HG03457 (cell line): ENCODE results near the gene RNF130.

Experiments used
- ATAC-seq: cut with Tn5 transposase; IDR thresholded peaks from one replicate; pipeline ENCODE4 v1.9.1; 2021; ENCODE audit warnings: moderate number of reproducible peaks; ENCODE audit not compliant: unreplicated experiment

RNF130 gene

DNA sequence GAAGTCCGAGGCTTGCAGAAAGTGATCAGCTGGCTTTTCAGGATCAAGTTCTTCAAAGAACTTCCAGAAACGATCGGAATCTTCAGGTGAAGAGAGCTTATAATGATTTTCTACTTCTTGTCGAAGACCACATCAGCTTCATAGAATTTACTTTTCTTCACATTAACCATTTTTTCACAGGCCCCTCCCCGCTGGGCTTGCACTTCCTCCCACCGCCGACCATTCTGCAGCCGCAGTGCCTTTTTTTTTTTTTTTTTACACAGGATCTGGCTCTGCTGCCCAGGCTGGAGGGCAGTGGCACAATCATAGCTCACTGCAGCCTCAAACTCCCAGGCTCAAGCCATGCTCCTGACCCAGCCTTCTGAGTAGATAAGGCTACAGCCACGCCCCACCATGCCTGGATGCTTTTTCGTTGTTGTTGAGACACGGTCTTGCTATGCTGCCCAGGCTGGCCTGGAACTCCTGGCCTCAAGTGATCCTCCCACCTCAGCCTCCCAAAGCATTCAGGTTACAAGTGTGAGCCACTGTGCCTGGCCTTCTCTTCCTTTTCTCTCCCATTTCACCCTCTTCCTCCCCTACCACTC is 15.3 kb upstream of the RNF130 start:
- no peak for ATAC-seq

DNA sequence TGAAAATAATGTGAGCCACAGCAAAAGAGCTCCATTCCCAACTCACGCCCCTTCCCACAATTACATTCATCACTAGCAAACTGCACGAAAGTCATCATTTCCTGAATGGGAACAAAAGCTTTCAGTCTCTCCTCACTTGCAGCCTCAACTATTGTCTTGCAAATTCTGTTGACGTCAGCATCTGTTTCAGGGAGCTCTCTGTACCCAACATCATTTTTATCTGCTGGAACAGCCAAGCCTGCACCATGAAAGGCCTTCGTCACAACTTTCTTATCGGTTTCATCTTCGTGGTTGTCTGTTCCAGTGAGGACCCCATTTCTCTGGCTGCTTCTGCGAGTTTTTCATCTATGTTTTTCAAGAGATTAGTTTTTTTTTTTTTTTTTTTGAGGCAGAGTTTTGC is 14.3 kb upstream of the RNF130 start:
- ATAC-seq: no peak

DNA sequence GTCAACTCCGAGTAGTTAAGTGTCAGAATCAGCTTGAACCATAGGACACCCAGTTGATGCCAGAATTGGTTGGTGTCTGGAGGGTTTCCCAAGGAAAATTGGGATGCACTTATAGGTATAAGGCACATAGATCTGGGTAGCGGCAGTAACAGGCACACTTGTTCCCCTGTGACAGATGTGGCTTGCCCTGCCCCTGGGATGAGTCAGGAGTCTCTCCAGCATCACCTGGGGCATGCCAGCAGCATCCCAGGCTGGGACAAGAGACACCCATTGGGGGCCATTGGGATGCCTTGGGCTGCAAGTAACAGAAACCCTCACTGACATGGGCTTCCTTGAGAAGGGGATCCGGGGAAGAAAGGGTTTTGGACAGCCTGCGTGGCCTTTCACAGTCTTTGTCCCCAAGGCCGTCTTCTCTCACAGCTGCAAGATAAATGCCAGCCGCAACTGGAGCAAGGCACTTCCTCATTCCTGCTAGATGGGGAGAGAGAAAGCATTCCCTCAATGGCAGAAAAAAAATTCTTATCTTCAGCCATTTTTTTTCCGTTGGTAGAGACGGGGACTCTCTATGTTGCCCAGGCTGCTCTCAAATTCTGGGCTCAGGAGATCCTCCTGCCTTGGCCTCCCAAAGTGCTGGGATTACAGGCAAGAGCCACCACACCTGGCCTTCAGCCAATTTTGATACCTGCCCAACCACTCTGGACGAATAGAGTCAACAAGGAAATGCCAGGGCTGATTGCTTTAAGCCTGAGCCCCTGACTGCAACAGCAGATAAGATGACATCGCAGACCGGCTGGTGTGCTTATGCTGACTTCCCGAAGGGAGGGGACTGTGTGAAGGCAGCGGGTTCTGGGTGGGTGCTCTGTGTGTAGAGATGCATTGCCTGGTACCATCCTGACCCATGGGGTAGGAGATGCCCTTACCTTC is 13.3 kb upstream of the RNF130 start:
- ATAC-seq: no peak

DNA sequence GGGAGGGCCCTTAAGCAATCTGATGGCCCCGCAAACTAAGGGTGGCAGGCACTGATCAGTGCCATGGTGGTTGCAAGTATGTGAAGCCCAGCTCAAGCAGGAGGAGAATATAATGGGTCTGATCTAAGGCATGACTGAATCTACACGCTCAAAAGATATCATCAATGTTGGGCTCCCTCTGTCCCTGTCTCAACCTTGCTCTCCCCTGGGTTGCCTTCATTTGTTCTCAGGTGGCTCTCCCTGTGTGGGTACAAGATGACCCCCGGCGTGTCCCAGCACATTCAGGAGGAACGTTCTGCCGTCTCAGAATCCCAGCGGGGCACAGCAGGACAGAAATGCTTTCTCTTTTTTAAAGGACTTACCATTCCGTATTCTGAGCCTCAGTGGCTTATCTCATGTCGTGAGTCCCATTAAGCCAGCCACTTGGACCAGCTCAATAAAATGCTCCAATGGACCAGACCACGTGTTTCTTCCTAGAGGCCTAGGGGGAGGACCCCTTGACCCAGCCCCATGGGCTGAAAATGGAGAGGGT is 12.0 kb upstream of the RNF130 start:
- ATAC-seq: no peak

DNA sequence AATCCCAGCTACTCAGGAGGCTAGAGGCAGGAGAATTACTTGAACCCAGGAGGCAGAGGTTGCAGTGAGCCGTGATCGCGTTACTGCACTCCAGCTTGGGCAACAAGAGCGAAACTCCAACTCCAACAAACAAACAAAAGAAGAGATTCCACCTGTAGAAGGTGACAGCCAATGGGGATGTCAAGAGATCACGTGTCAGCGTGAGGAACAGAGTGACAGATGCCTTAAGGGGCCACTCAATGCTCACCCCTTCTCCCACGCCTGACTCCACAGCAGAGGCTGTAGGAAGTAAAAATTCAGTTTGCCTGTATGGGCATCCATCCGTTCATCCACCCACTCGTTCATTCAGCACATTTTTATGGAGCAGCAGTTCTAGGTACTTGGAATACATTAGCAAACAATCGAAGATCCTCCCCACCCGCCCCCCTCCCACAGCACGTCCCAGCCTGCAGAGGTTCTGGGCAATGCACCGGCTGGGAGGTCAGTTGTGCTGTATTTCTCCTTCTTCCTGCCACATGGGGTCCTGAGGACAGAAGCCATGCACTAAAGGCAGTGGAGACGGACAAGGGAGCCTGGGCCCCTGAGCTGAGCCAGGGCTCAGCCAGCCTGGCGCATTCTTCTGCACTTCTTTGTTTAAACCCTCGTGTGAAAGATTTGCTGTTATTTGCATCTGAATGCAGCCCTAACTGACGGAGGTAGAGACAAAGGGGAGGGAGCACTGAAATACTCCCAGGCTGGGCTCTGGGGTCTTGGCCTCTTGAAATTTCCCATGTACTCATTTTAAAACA is 11.3 kb upstream of the RNF130 start:
- ATAC-seq: no peak

DNA sequence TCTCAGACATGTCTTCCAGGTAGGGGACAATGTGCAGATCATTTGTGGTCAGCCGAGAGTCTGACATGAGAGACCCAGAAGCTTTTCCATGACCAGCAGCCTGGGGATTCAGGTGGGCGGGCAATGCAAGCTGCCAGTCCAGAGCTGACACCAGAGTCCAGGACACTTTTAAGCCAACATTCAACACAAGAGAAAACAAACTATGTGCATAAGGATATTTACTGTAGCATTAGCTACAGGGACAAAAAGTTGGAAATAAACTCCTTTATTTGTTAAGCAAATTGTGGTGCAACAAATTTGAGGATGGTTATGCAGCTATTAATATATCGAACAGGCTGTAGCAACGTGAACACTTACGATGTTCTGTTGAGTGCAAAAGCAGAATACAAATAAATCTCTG is 9.9 kb upstream of the RNF130 start:
- ATAC-seq: no peak

DNA sequence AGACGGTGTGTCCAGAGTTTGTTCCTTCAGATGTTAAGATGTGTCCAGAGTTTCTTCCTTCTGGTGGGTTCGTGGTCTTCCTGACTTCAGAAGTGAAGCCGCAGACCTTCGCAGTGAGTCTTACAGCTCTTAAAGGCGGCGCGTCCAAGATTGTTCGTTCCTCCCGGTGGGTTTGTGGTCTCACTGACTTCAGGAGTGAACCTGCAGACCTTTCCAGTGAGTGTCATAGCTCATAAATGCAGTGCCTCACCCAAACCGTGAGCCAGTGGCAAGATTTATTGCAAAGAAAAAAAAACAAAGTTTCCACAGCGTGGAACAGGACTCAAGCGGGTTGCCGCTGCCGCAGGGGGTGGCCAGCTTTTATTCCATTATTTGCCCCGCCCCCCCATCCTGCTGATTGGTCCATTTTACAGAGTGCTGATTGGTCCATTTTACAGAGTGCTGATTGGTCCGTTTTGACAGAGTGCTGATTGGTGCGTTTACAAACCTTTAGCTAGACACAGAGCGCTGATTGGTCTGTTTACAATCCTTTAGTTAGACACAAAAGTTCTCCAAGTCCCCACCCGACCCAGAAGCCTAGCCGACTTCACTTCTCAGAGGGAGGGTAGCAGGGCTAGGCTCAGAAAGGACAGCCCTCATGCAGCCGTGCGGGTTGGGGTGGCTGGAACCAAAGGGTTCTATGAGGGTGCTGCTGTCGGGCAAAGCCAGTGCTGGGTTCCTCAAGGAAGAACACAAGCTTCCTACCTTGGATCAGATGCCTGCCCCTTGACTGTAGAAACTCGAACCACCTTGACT is 9.1 kb upstream of the RNF130 start:
- ATAC-seq: no peak

DNA sequence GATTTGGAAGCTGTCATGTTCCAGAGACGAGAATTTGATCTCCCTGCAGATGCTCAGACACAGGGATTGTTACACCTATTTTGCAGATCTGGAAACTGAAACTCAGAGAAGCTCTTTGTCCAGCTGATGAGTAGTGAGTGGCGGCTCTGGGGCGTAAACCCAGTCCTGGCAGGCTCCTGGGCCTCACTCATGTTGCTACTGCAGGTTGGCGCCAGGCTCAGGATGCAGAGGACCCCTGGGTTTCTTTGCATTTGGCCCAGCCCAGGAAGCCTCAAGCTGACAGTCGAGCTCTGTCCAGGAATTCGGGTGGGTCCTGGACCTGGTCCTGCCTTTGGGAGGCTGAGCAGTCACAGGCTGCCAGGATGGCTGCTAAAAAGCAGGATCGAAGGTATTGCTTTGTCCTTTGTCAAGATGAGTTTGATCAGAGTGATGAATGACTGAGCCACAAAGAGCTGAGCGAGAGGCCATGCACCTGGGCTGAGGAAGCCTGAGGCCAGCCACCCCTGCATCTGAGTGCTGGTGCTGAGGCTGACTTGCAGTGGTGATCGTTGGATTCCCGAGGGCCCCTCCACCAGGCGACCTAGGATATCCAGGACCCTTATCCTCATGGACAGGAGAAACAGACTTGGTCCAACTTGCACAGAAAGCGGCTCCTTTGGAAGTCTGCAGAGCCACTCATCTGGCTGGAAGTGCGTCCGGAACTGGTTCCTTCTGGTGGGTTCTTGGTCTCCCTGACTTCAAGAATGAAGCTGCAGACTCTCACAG is 8.3 kb upstream of the RNF130 start:
- no peak for ATAC-seq

DNA sequence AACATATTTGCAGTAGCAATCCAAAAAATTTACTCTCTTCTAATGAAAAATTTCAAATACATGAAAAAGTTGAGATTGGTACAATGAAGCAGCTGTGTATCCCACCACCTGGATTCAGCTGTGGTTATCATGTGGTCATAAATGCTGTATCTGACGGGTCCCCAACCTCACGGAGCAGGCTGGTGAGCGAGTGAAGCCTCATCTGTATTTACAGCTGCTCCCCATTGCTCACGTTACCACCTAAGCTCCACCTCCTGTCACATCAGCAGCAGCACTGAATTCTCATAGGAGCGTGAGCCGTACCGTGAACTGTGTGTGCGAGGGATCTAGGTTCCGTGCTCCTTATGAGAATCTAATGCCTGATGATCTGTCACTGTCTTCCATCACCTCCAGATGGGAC is 6.8 kb upstream of the RNF130 start:
- no peak for ATAC-seq

DNA sequence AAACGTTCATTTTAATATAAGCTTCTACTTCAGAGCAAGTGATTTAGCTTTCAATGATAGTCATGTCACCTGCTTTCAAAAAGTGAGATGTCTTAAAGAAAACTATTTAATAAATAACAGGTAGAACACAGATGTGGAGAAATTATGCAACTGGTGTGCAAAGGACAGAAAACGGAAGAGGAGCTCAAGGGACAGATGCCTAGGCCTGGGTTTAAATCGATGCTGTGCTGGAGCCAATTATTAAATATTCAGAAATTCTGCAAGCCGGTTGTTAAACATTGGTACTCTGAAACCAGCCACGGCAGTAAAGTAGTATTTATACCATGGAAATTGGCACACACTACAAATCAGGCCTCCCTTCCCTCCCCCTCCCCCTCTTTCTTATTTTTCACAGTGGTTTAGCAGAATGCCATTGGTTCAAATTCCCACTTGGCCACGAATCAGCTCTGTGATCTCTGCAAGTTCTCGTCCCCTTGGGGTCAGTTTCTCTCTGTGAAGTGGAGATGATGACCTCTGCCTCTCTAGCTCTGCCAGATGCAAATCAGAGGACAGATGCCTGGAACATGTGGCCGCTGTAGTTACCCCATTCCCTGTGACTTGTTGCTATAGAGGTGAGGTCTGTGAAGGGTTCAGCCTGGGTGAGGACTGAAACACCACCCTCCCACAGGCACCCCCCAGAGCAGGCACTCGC is 6.2 kb upstream of the RNF130 start:
- no peak for ATAC-seq

DNA sequence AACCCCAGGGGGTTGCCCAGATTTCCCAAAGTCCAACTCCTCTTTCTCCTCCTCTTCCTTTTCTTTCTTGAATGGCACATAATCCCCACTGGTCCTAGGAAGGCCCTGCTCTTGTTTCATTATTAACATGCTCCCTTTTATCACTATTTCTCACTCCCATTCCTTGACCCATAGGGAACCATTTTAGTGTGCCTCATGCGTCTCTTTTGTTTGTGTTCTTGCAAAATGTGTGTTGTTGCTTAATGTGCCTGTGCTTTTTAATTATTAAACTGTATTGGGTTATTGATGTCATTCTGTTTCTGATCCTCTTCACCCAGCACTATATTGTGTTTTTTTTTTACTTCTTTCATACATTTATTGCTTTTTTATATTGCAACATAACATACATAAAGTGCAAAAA is 4.1 kb upstream of the RNF130 start:
- ATAC-seq: no peak

DNA sequence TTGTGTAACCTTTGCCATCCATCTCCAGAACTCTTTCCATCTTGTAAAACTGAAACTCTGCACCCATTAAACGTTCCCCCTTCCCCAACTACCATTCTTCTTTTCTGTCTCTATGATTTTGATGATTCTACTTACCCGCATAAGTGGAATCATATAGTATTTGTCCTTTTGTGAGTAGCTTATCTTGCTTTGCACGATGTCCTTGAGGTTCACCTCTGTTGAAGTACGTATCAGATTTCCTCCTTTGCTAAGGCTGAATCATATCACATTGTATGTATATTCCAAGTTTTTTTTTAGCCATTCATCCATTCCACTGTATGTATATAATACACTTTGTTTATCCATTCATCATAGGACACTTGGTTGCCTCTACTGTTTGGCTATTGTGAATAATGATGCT is 2.9 kb upstream of the RNF130 start:
- ATAC-seq: no peak

DNA sequence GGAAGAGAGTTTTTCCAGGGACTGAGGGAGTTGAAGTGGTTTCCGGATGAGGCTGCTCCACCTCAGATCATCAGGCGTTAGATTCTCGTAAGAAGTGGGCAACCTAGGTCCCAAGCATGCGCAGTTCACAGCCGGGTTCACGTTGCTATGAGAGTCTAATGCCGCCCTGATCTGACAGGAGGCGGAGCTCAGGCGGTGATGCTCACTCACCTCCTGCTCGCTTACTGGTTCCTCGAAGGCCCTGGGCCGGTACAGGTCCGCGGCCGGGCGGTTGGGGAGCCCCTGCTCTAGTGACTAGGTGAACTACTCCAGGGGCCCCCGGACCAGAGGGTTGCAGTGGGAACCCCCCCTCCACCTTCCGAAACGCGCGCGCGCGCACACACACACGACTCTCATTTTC is 997 bp upstream of the RNF130 start:
- ATAC-seq: no peak

DNA sequence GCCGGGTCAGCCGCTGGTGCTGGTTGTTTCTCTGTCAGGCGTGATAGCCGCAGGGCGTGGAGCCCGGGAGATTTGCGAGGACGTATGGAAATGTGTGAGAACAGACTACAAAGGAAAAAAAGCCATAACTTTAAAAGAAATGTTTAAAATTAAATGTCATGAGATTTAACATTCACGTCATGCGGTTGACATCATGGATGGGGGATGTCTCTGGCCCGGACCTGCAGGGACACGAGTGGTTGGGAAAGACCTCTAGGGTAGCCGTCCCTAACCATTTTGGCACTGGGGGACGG is 643 bp upstream of the RNF130 start:
- no peak for ATAC-seq

DNA sequence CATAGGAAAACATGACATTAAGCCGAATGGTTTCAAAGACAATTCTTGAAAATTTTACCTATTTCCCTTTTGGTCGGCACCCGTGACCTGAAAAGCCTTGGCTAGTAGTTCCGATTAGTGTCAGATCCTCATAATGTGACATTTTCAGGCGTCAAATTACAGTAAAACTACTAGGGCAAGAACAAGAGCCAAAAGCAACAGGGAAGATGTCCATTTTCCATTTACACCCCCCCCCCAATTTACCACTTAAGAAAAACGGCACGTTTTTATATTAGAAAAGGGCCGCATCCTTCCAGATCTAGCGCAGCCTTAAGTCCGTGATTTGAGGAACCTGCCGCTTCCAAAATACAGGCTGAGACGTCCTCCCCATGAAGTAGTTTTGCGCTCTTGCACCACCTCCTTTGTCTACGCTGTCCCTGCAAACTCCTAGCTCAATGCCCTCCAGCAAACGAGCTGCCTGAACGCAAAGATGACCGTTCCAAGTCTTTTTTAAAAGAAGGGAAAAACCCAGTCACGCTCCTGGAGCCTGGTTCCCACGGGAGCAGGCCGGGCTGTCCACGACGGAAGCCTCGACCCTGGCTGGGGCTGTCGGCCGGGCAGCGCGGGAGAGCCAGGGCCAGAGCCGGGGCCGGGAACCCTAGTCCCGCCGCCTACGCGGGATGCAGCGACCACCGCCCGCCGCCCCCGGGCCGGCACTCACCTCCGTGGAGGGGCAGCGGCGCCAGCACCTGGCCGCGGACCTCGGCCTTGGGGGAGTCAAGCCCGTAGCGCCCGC is 616 bp downstream of the RNF130 start:
- ATAC-seq: no peak

DNA sequence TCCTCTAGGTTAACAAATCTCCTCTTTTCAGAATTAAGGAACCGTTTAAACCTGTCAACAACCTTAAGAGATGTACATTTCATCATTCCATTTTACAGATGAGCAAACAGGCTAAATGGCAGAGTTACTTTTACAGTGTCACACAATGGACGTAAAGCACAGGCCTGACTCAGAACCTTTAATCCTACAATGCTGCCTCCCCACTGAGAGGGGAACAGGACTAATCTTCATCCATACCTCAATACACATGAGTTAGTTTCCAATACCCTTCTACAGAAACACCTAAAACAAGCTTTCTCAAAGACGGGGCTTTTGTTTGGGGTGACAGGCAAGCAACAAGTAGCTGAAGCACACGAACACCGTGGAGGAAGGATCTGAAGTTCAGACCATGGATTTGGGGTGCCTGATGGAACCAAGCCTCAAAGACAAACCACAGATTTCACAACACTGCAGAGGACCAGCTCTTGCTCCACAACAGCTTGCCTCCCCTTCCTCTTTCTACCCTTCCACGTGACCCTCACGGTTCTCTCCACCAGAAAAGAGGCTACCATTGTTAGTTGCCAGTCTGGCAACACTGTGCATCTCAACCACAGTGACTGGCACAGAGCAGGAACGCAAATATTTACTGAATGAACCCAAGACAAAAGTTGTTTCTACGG is 1.8 kb downstream of the RNF130 start:
- ATAC-seq: no peak

DNA sequence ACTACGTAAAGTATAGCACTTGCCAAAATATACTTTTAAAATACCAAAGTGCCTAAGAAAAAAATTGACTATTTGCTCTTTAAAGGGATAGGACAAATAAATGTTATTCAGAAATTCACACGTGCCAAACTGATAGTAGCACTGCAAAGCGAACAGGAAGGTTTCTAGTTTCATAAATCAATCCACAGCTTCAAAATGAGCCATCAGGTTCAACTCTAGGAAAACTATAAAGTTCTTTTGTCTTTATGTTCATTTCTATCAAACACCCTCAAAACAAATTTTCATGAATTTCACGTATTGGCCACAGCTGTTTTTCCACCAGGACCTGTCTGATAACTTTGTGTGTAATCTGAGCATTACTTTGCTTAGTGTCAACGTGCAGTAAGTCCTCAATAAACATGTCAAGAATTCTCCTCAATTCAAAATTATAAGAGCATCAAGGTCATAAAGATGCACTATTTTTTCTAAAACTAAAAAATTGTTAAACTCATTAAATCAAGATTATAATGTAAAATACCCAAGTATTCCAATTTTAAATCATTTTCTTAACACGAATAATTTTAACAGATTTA is 3.0 kb downstream of the RNF130 start:
- ATAC-seq: no peak

DNA sequence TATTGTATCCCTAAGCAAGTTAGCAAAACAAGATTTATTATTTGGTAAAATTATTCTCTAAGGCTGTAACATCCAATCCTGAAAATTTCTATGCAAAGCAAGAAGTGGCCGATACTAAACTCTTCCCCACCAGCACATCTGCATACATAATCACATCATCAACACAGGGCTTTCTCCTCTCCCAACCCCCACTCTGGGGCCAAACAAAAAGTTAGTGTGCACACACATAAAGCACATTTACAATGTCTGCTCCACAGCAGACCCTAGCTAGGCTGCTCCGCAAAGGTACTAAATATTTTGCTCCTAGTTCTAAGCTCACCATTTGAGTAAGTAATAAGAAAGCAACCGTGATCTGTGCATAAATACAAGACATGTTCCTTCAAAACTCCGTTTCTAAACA is 3.6 kb downstream of the RNF130 start:
- ATAC-seq: no peak
